22Rv1 (cell line): ENCODE data around the gene AGAP3.

Source experiments
- ZFX ChIP-seq: fragments of 450-650 bp; IDR thresholded peaks from 2 replicates; pipeline ENCODE4 v1.6.1; 2017; ENCODE audit warnings: antibody characterized with exemption, borderline replicate concordance
- TF ChIP-seq, protein P1 (sequence below): fragments of 450-650 bp; IDR thresholded peaks from 2 replicates; pipeline ENCODE4 v1.5.1; 2017; ENCODE audit warnings: mild to moderate bottlenecking

DNA sequence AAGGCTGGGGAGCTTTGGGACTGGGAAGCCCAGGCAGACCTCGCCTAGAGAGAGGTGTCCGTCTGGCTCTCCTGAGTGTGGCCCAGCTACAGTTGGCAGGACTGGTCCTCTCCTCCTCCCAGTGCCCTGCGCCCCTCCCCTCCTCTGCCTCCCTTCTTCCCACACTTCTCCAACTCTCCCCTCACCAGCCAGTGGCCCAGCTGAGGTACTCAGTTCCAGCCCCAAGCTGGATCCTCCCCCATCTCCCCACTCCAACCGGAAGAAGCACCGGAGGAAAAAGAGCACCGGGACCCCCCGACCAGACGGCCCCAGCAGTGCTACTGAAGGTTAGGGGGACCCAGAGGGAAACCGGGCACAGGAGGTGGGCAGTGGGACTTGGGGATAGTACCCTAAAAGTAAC lies 53.5 kb downstream of the AGAP3 start:
- TF ChIP-seq, protein P1, sequence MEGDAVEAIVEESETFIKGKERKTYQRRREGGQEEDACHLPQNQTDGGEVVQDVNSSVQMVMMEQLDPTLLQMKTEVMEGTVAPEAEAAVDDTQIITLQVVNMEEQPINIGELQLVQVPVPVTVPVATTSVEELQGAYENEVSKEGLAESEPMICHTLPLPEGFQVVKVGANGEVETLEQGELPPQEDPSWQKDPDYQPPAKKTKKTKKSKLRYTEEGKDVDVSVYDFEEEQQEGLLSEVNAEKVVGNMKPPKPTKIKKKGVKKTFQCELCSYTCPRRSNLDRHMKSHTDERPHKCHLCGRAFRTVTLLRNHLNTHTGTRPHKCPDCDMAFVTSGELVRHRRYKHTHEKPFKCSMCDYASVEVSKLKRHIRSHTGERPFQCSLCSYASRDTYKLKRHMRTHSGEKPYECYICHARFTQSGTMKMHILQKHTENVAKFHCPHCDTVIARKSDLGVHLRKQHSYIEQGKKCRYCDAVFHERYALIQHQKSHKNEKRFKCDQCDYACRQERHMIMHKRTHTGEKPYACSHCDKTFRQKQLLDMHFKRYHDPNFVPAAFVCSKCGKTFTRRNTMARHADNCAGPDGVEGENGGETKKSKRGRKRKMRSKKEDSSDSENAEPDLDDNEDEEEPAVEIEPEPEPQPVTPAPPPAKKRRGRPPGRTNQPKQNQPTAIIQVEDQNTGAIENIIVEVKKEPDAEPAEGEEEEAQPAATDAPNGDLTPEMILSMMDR: no peak
- no peak for TF ChIP-seq ZFX
